ENCODE results near the gene SP140.
A peak's percentile ranks its signal among the peaks of the same experiment; 100 is the strongest.

The SP140 gene

GRCh38 chr2:230323385-230324106 is 98.0 kb downstream of the SP140 start:
- no peak overlapping the region for H3K4me3 ChIP-seq (ENCODE audit: low read depth, low read length)
- TF ChIP-seq, protein P1, sequence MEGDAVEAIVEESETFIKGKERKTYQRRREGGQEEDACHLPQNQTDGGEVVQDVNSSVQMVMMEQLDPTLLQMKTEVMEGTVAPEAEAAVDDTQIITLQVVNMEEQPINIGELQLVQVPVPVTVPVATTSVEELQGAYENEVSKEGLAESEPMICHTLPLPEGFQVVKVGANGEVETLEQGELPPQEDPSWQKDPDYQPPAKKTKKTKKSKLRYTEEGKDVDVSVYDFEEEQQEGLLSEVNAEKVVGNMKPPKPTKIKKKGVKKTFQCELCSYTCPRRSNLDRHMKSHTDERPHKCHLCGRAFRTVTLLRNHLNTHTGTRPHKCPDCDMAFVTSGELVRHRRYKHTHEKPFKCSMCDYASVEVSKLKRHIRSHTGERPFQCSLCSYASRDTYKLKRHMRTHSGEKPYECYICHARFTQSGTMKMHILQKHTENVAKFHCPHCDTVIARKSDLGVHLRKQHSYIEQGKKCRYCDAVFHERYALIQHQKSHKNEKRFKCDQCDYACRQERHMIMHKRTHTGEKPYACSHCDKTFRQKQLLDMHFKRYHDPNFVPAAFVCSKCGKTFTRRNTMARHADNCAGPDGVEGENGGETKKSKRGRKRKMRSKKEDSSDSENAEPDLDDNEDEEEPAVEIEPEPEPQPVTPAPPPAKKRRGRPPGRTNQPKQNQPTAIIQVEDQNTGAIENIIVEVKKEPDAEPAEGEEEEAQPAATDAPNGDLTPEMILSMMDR (IDR thresholded peaks at IDR 0.05; ENCODE audit: borderline replicate concordance, insufficient read depth, low read depth, low read length), result peak; percentile 60

DNA sequence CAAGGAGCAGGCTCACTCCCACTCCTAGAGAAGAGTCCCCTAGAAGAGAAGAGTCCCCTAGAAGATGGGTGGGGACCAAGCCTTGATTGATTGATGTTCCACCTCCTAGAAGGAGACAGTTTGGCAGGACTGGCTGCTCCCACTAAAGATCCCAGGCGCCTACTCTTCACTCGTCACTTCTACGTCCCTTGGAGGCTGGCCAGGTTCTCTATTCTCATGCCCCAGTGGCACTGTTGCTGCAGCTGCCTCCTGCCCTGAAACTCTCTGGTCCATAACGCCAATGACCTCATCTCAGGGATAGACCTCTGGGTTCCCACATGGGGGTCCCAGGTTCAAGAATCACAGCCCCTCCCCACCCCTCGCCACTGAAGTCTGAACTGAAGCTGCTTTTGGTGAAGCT is 99.0 kb downstream of the SP140 start:
- H3K4me3 ChIP-seq (ENCODE audit: low read depth, low read length), result no peak overlapping the region
- TF ChIP-seq, protein P1 (IDR thresholded peaks at IDR 0.05; ENCODE audit: borderline replicate concordance, insufficient read depth, low read depth, low read length), result no peak

GRCh38 chr2:230325316-230326243 is 100.0 kb downstream of the SP140 start:
- no peak overlapping the region for H3K4me3 ChIP-seq (ENCODE audit: low read depth, low read length)
- TF ChIP-seq, protein P1 (IDR thresholded peaks at IDR 0.05; ENCODE audit: borderline replicate concordance, insufficient read depth, low read depth, low read length), result no peak

GRCh38 chr2:230326453-230327417 is 101.2 kb downstream of the SP140 start, which contains the start of gene SP140L:
TSS of gene SP140L (plus strand) at chr2:230327193. CDS start at chr2:230327270, 77 bp downstream.
- TF ChIP-seq, protein P1 (IDR thresholded peaks at IDR 0.05; ENCODE audit: borderline replicate concordance, insufficient read depth, low read depth, low read length), result no peak

DNA sequence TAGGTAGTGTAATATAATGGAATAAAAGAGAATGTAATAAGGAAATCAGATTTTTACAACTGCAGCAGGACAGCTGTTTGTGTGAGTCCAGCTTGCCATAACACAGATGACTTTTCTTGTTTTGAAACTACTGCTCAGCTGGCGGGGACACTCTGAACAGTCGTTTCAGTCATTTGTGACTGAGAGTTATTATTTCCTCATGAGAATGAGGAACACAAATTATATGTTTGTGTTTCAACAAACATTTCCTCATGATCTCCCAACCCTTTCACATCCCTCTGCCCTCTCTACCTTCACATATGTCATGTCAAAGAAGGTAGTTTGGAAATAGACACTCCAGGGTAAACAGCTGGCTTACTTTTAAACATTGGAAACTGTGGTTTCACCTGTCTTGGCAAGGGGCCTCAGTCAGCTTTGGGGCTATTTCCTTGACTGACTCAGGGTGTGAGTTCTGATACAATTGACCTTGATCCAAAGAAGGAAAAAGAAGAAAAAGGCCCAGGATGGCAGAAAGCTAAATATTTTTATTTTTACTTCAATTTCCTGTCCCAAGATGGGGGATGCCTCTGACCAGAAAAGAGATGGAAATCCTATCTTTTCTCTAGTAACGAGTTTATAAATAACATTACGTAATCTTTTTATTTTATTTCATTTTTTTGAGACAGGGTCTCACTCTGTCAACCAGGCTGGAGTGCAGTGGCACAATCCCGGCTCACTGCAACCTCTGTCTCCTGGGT is 102.0 kb downstream of the SP140 start:
- H3K4me3 ChIP-seq (ENCODE audit: low read depth, low read length), result peak overlapping the region; percentile 55
- TF ChIP-seq, protein P1 (IDR thresholded peaks at IDR 0.05; ENCODE audit: borderline replicate concordance, insufficient read depth, low read depth, low read length), result no peak

More at GRCh38 chr2:230326453-230327417, 101.2 kb downstream of the SP140 start, which contains the start of gene SP140L:
- peak within 1 kb of the TSS; percentile 55 for H3K4me3 ChIP-seq (ENCODE audit: low read depth, low read length)

- H3K4me3 ChIP-seq (ENCODE audit: low read depth, low read length), result no peak overlapping the region
- TF ChIP-seq, protein P1 (IDR thresholded peaks at IDR 0.05; ENCODE audit: borderline replicate concordance, insufficient read depth, low read depth, low read length), result no peak
Observed at GRCh38 chr2:230328155-230328458, 102.6 kb downstream of the SP140 start.
